Mesendoderm (in vitro differentiated cells): ENCODE data around the gene ZNF688.

Experiments
- DNase-seq: peaks from one replicate; pipeline ENCODE4 v3.0.0; 2013
- H2AK5ac ChIP-seq: 2 replicates; pipeline ENCODE4 v1.6.1; 2013; ENCODE audit warnings: low read length, inconsistent platforms
- H2BK120ac ChIP-seq: 2 replicates; pipeline ENCODE4 v1.6.1; 2013; ENCODE audit warnings: low read depth, mild to moderate bottlenecking, low read length, moderate library complexity, mixed read lengths
- H2BK15ac ChIP-seq: replicated peaks from 2 replicates; pipeline ENCODE4 v1.6.1; 2013; ENCODE audit warnings: low read depth, mild to moderate bottlenecking, moderate library complexity
- H2BK5ac ChIP-seq: 2 replicates; pipeline ENCODE4 v1.6.1; 2013; ENCODE audit warnings: low read length, inconsistent platforms
- H3K18ac ChIP-seq: 2 replicates; pipeline ENCODE4 v1.6.1; 2013; ENCODE audit warnings: mild to moderate bottlenecking, low read length, mixed read lengths
- H3K23ac ChIP-seq: one replicate; pipeline ENCODE4 v1.6.1; 2013; ENCODE audit warnings: low read length
- H3K27ac ChIP-seq: 2 replicates; pipeline ENCODE4 v1.5.1; 2013; ENCODE audit warnings: low read depth, mild to moderate bottlenecking, inconsistent platforms, low read length, moderate library complexity
- H3K27me3 ChIP-seq: 2 replicates; pipeline ENCODE4 v1.6.1; 2013; ENCODE audit warnings: low read length, control low read depth, mild to moderate bottlenecking, inconsistent platforms; ENCODE audit not compliant: insufficient read depth, poor library complexity
- H3K36me3 ChIP-seq: 2 replicates; pipeline ENCODE4 v1.6.1; 2013; ENCODE audit warnings: low read length, inconsistent platforms; ENCODE audit not compliant: control insufficient read depth, insufficient read depth
- H3K4ac ChIP-seq: one replicate; pipeline ENCODE4 v1.6.1; 2013; ENCODE audit warnings: low read depth, mild to moderate bottlenecking, low read length, moderate library complexity
- H3K4me1 ChIP-seq: 2 replicates; pipeline ENCODE4 v1.6.1; 2013; ENCODE audit warnings: low read depth, low read length, inconsistent platforms; ENCODE audit not compliant: control insufficient read depth
- H3K4me2 ChIP-seq: 2 replicates; pipeline ENCODE4 v1.6.1; 2013; ENCODE audit warnings: low read length
- H3K4me3 ChIP-seq: 2 replicates; pipeline ENCODE4 v1.5.1; 2013; ENCODE audit warnings: mild to moderate bottlenecking, low read length
- H3K56ac ChIP-seq: one replicate; pipeline ENCODE4 v1.6.1; 2013; ENCODE audit warnings: low read length
- H3K79me1 ChIP-seq: 2 replicates; pipeline ENCODE4 v1.6.1; 2013; ENCODE audit warnings: low read length, inconsistent platforms
- H3K79me2 ChIP-seq: 2 replicates; pipeline ENCODE4 v1.6.1; 2013; ENCODE audit warnings: mild to moderate bottlenecking, low read length; ENCODE audit not compliant: control insufficient read depth, insufficient read depth
- H3K9ac ChIP-seq: 2 replicates; pipeline ENCODE4 v1.6.1; 2013; ENCODE audit warnings: low read length, inconsistent platforms
- H4K5ac ChIP-seq: one replicate; pipeline ENCODE4 v1.6.1; 2013; ENCODE audit warnings: low read length
- H4K8ac ChIP-seq: one replicate; pipeline ENCODE4 v1.6.1; 2013; ENCODE audit warnings: low read depth, mild to moderate bottlenecking, control low read depth, low read length, moderate library complexity
- WGBS: extraction: QIAGEN DNeasy Blood & Tissue Kit; methylation state at CpG from one replicate; pipeline ENCODE4 v1.1.7; 2013; ENCODE audit warnings: low lambda C conversion rate, missing lambda C conversion rate; ENCODE audit not compliant: insufficient coverage; ENCODE audit errors: extremely low coverage; 5-methylcytosine and 5-hydroxymethylcytosine counted together

ZNF688 gene

DNA sequence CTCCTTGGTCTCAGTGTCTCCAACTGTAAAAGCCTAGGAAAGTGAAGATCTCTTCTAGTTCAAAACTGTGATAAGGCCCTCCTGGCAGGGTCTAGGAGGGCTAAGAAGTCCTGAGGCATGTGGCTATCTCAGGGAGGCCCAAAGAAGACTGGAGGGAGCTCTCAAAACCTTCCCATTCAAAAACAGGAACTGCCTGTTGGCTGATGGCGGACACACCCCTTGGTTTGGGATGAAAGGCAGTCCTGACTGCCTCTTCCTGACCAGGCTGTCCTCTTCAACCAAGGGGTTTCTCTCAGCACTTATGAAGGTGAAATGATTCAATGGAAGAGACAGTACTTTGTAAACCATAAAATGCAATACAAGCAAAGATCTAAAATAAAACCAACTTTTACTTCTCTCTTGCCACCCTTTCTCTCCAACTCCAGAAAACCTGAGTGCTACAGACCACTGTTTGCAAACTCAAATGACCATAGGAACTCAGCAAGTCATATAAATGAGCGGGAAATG is 18.1 kb downstream of the ZNF688 start:
- H3K79me2 ChIP-seq: no peaks in the 10 kb centered on the region
- H3K27me3 ChIP-seq: no peaks in the 10 kb centered on the region
- H3K56ac ChIP-seq: no peak overlapping the region
- no peak overlapping the region for H2BK15ac ChIP-seq
- H3K18ac ChIP-seq: no peak overlapping the region
- no peak overlapping the region for H3K9ac ChIP-seq
- DNase-seq: no peak
- no peak overlapping the region for H4K5ac ChIP-seq
- H2AK5ac ChIP-seq: no peak overlapping the region
- H3K4me3 ChIP-seq: no peak overlapping the region
- no peak overlapping the region for H2BK5ac ChIP-seq
- no peak overlapping the region for H3K4ac ChIP-seq
- H4K8ac ChIP-seq: no peak overlapping the region
- no CpG with 5 or more reads among the region's 2 CpGs for WGBS
- peaks cover 8% of the 10 kb centered on the region for H3K4me1 ChIP-seq
- H3K23ac ChIP-seq: no peak overlapping the region
- H3K4me2 ChIP-seq: no peak overlapping the region
- no peak overlapping the region for H3K27ac ChIP-seq
- no peaks in the 10 kb centered on the region for H3K36me3 ChIP-seq
- no peak overlapping the region for H2BK120ac ChIP-seq
- H3K79me1 ChIP-seq: peaks cover 5% of the 10 kb centered on the region

DNA sequence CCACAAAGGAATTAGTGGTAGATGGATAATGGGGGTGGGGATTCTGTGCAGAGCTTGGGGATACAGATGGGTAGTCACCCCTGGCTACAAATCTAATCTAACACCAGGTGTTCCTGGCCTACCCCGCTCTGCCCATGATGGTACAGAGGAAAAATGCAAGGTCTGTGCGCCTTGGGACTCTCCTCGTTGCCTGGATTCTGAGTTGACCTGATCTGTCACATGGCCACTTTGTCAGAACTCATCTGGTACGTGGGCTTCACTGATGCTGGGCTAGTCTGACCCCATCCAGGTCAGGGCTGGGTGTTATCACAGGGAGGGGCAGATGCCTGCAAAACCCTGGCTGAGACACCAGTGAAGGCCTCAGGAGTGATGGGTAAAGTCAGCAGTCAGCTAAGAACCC is 18.6 kb downstream of the ZNF688 start:
- no peak overlapping the region for H2AK5ac ChIP-seq
- H4K8ac ChIP-seq: no peak overlapping the region
- H3K9ac ChIP-seq: no peak overlapping the region
- WGBS: no CpG with 5 or more reads among the region's 4 CpGs
- no peak overlapping the region for H3K27ac ChIP-seq
- no peak overlapping the region for H3K4me2 ChIP-seq
- H3K4ac ChIP-seq: no peak overlapping the region
- H4K5ac ChIP-seq: no peak overlapping the region
- peaks cover 5% of the 10 kb centered on the region for H3K79me1 ChIP-seq
- H3K79me2 ChIP-seq: no peaks in the 10 kb centered on the region
- H3K27me3 ChIP-seq: no peaks in the 10 kb centered on the region
- H2BK15ac ChIP-seq: no peak overlapping the region
- H3K23ac ChIP-seq: no peak overlapping the region
- no peak overlapping the region for H2BK5ac ChIP-seq
- no peak overlapping the region for H2BK120ac ChIP-seq
- H3K18ac ChIP-seq: no peak overlapping the region
- peaks cover 9% of the 10 kb centered on the region for H3K4me1 ChIP-seq
- no peak for DNase-seq
- no peak overlapping the region for H3K4me3 ChIP-seq
- no peaks in the 10 kb centered on the region for H3K36me3 ChIP-seq
- no peak overlapping the region for H3K56ac ChIP-seq

DNA sequence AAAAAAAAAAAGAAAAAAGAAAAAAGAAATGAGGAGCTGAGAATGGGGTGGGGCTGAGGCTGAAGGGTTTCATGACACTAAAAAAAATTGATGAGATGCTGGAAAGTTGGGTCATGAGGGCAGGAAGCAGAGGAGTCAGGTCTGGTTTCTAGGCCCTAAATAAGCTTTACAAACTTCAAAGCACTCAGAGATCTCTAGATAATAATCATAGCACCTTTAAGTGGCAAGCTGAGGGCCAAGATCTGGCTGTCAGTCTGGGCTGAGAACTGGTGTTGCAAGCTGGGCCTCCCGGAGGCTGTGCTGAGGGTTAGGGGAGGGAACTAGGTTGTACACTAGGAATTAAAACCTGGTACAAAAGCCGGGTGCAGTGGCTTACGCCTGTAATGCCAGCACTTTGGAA is 19.7 kb downstream of the ZNF688 start:
- no CpG with 5 or more reads among the region's 3 CpGs for WGBS
- peak; percentile 72 for DNase-seq
- Histone ChIP-seq H3K9ac (no peak overlapping the region), H3K4me2 (no peak overlapping the region), H3K27me3 (no peaks in the 10 kb centered on the region), H2AK5ac (no peak overlapping the region), H3K56ac (no peak overlapping the region), H4K8ac (no peak overlapping the region), H2BK120ac (no peak overlapping the region), H2BK15ac (no peak overlapping the region), H3K23ac (no peak overlapping the region), H3K4ac (no peak overlapping the region), H3K4me3 (no peak overlapping the region), H4K5ac (no peak overlapping the region), H3K27ac (no peak overlapping the region), H3K36me3 (no peaks in the 10 kb centered on the region), H3K4me1 (peaks cover 9% of the 10 kb centered on the region), H3K79me1 (peaks cover 5% of the 10 kb centered on the region), H3K18ac (no peak overlapping the region), H3K79me2 (no peaks in the 10 kb centered on the region), H2BK5ac (no peak overlapping the region)

DNA sequence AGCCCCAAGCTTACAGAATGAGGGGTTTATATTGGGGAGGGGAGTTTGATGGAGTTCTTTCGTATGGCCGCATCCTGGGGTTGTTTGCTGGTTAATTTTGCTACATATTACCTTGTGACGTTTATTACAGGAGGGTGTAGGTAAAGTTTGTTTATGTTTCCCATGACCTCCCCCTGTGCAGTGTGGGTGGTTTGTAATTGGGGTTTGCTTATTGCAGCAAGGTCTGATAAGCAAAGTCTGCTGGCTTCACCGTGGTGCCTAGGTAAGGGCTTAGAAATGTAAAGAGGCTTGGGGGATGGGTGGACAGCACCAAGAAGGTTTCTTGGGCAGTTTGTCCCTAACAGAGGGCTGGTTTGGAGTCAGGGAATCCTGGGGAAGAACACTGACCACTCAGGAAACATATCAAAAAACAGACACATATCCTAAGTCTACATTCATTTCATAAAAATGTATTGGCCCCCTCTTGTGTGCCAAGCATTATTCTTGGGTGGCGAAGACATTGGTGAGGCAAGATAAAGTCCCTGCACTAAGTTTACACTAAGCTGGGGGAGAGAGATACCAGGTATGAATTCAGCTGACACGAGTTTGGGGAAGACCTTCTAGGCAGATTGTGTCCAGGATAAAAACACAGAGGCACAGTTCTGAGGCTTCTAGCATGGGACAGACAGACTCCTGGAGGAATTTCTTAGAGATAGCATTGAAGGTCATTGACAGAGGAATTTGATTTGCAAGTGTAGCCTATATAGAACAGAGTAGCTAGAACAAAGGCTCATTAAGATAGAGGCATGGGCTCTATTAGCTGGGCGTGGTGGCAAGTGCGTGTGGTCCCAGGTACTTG is 22.9 kb downstream of the ZNF688 start:
- Histone ChIP-seq H3K27ac (peak overlapping the region; percentile 36), H3K18ac (peak overlapping the region; percentile 56), H2AK5ac (peak overlapping the region; percentile 22), H3K27me3 (no peaks in the 10 kb centered on the region), H3K56ac (peak overlapping the region; percentile 57), H3K23ac (no peak overlapping the region), H3K79me2 (no peaks in the 10 kb centered on the region), H3K36me3 (no peaks in the 10 kb centered on the region), H4K8ac (no peak overlapping the region), H4K5ac (no peak overlapping the region), H2BK15ac (no peak overlapping the region), H3K9ac (peak overlapping the region; percentile 26), H2BK5ac (peak overlapping the region; percentile 37), H3K4me2 (no peak overlapping the region), H2BK120ac (no peak overlapping the region), H3K4ac (no peak overlapping the region), H3K4me1 (peaks cover 12% of the 10 kb centered on the region), H3K4me3 (no peak overlapping the region), H3K79me1 (no peaks in the 10 kb centered on the region)
- no CpG with 5 or more reads among the region's 8 CpGs for WGBS
- DNase-seq: no peak

DNA sequence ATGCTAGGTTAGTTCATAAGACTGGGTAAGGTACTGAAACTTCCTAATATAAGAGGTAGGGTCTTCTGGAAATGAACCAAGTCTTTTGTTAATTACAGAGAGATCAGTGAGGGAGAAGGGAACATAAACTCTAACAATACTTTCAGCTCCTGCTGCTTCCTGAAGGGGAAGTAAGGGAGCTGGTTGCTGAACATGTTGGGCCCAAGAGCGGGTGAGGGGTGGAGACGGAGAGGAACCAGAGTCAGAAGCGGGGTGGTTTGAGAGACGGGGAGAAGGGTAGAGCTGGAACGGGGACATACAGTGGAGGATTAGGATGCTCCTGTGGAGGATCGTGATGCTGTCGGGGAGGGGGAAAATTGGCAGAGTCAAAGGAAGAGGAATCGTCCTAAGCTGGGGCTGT is 25.4 kb downstream of the ZNF688 start:
- Histone ChIP-seq H3K4me1 (peaks cover 26% of the 10 kb centered on the region), H4K8ac (no peak overlapping the region), H2BK120ac (no peak overlapping the region), H3K56ac (no peak overlapping the region), H4K5ac (no peak overlapping the region), H3K4me3 (no peak overlapping the region), H3K4me2 (no peak overlapping the region), H3K79me1 (no peaks in the 10 kb centered on the region), H3K9ac (no peak overlapping the region), H3K23ac (no peak overlapping the region), H2AK5ac (no peak overlapping the region), H3K4ac (no peak overlapping the region), H2BK15ac (no peak overlapping the region), H3K79me2 (no peaks in the 10 kb centered on the region), H3K18ac (no peak overlapping the region), H3K27me3 (no peaks in the 10 kb centered on the region), H3K27ac (no peak overlapping the region), H3K36me3 (no peaks in the 10 kb centered on the region), H2BK5ac (peak overlapping the region; percentile 55)
- DNase-seq: no peak
- no CpG with 5 or more reads among the region's 8 CpGs for WGBS
